Keratinocyte (primary cell): Measurements from ENCODE around the gene PRDM10.

Experiments used
- CTCF ChIP-seq, 3 experiments: IDR thresholded peaks in 1 of 3; conservative IDR thresholded peaks in 1 of 3; optimal IDR thresholded peaks in 1 of 3; 2 replicates in 2 of 3; 3 replicates in 1 of 3; pipeline versions ENCODE3 to v1.5.1; 2011; ENCODE audit warnings: low read length in 3 of 3, mild to moderate bottlenecking in 3 of 3, moderate library complexity in 2 of 3, control low read depth in 1 of 3, inconsistent platforms in 1 of 3; ENCODE audit not compliant: insufficient read depth in 2 of 3; ENCODE audit errors: extremely low read depth in 1 of 3
- EZH2 ChIP-seq: IDR thresholded peaks from one replicate; pipeline ENCODE4 v1.6.1; 2012; ENCODE audit warnings: inconsistent platforms, mild to moderate bottlenecking, low read length, moderate library complexity

DNA sequence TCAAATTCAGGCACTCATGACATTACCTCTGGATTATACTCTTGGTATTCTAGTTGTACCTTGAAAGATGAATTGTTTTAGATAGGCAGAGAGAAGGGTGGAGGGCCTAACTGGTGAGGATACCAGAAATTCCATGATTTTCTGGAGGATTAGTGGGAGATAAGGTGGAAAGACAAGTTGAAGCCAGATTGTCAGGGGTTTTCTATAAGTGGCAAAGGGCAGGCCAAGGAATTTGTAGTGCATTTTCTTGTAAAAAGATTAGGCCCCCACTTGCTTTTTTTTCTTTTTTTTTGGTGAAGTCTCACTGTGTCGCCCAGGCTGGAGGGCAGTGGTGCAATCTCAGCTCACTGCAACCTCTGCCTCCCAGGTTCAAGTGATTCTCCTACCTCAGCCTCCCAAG lies 28.4 kb upstream of the PRDM10 start:
- no peak for TF ChIP-seq CTCF (optimal IDR thresholded peaks at IDR 0.05 in 1 of 3, IDR thresholded peaks at IDR 0.05 in 1 of 3, conservative IDR thresholded peaks at IDR 0.05 in 1 of 3; ENCODE audit: extremely low read depth in 1 of 3, insufficient read depth in 2 of 3, low read length in 3 of 3)
- TF ChIP-seq EZH2: no peak
